GM15510 (cell line): ENCODE data around the gene COL2A1.

Experiments used
- POLR2A ChIP-seq: IDR thresholded peaks from 3 replicates; pipeline ENCODE4 v1.6.1; 2011; ENCODE audit warnings: borderline replicate concordance; ENCODE audit not compliant: insufficient read length; ENCODE audit errors: extremely low read depth

The COL2A1 gene

GRCh38 chr12:47992776-47993175 lies 11.5 kb downstream of the COL2A1 start:
- no peak for TF ChIP-seq POLR2A

DNA sequence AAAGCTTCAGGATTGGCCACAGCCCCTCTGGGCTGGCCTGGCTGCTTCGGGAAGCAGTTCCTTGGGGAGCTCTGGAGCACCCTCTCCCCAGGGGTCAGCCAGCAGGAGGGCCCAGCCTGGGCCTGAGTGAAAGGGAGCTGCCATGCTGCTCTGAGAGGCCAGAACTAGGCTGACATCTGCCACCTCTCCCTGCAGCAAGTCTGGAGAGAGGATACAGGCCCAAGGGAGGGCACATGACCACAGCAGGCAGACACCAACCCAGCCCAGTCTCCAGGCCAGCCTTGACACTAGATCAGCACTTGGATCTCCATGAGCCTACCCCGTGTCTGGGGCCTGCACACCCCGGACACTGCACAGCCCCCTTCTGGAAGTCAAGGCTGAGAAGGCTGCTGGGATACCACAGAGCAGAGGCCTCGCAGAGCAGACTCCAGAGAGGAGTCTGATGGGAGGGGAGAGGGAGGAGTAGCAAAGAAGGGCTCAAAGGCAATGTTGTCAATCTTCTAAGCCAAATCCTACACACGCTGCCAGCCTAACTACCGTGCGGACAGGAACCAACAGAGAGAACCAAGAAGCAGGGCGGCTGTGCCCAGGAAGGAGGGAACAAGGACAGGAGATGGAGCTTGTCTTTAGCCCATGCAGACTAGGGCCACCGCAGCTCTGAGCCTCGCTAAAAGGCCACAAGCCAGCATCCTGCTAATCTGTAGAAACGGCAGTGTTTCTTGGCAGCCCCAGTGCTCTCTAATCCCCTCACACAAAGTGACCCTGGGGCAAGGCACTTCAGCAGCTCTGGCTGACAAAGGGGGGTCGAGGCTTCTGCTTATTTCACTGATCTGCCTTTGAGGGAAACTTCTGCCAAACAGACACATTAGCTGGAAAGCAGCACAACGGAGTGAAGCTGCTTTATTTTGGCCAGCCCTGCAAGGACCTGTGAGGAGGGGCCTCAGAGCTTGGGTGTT lies 12.9 kb downstream of the COL2A1 start:
- TF ChIP-seq POLR2A = no peak

DNA sequence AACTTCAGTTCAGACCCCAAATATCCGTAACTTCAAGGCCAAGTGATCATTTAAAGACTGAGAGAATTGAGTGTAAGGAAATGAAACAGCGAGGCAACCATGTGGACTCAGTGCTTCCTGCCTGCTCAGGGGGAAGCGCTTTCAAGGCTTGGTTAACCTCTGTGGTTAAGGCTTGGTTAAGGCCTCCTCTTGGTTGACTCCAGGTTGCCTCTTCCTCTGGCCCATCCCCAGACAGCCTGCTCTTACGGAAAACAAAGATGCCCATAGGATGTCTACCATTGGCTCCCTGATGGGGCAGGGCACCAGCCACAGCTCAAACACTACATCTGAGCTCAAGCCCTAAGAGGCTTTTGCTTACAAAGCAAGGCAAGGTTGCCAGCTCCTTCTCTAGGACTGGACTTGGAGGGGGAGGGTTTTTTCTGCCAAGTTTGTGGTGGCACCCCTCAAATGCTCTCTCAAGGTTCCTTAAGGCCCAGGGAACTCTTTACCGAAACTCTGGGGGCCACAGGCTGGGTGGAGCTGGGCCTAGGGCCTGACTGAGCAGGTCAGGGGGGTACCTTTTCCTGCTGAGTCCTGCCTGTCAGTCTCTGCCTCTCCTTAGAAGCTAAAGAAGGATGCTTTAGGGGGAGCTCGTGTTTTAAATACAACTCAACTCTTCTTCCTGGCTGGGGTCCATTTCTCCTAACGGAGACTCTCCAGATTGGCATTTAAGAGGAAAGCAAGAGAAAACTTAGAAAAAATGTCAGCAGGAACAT lies 13.7 kb downstream of the COL2A1 start:
- TF ChIP-seq POLR2A = no peak

GRCh38 chr12:47989666-47990065 lies 14.6 kb downstream of the COL2A1 start:
- TF ChIP-seq POLR2A = no peak

- TF ChIP-seq POLR2A = no peak
Observed at GRCh38 chr12:47989023-47989417, 15.3 kb downstream of the COL2A1 start.

GRCh38 chr12:47988073-47989022 lies 15.9 kb downstream of the COL2A1 start:
- no peak for TF ChIP-seq POLR2A

- TF ChIP-seq POLR2A = no peak
Observed at GRCh38 chr12:47987411-47988072, 16.7 kb downstream of the COL2A1 start.

- no peak for TF ChIP-seq POLR2A
Observed at GRCh38 chr12:47986832-47987231, 17.4 kb downstream of the COL2A1 start.

DNA sequence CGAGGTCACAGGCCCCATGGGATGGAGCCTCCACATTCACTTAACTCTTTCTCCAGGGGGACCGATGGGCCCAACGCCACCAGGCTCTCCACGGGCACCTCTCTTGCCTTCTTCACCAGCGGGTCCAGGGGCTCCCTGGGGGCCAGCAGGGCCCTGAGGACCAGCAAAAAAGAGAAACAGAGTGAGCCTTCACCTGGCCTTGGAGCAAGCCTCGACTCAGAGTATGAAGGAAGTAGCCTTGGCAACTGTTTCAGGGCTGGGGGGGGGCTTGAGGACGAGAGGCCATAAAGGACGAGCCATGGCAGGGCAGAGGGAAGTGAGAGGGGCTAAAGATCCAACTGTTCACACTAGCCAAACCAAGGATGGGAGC lies 18.0 kb downstream of the COL2A1 start:
- TF ChIP-seq POLR2A = no peak

DNA sequence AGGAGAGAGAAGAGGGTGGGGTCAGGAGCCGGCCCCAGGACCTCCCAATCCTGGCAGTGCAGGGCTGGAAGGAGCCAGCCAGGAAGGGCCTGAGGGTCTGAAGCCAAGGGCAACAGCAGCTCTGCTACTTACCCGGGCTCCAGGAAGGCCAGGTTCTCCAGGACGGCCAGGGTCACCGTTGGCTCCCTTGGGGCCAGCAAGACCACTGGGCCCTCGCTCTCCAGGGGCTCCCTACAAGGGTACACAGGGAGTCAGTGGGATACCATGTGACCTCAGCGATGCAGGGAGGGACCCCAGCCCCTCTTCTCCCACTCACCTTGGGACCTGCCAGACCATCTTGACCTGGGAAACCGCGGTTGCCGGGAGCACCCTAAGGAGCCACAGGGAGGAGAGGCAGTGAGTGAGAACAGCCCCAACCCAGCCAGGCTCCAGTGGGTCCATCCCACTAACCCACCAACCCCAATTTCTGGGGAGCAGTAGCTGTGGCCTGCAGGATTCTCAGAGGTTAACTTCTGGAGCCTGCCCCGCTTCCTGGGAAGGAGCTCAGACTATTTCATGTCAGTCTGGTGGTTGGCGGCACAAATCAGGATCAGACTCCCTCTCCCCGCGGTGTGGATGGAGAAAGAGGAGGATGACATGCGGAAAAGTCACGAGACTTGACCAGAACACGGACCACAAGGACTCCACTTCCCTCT lies 18.5 kb downstream of the COL2A1 start:
- no peak for TF ChIP-seq POLR2A

DNA sequence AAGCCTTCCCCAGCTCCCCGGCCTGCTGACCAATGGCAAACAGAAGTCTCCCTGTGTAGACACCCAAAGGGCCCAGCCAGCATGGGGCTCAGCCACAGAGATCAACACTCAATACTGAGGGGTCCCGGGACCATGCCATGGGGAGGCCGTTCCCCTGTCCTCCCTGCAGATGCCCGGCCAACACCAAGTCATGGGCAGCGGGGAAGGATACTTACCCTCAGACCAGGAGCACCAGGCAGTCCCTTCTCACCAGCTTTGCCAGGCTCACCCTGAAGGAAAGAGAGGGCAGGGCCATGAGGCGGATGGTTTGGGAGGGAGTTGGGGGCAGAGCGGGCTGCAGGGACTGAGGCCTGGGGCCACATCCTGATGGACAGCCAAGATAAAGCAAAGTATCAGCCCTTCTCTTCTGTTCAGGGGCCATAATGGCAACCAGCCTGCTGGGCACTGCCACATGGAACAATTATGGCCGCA lies 19.9 kb downstream of the COL2A1 start:
- TF ChIP-seq POLR2A = no peak

- no peak for TF ChIP-seq POLR2A
Observed at GRCh38 chr12:47983541-47984115, 20.6 kb downstream of the COL2A1 start.

GRCh38 chr12:47982770-47983169 lies 21.5 kb downstream of the COL2A1 start:
- no peak for TF ChIP-seq POLR2A

- TF ChIP-seq POLR2A = no peak
Observed at GRCh38 chr12:47982311-47982710, 22.0 kb downstream of the COL2A1 start.
